ENCODE results near the gene MRGPRF. TPM values are rescaled to one million over a fixed set of nuclear protein-coding genes. Genes with fewer than 3 reads are reported as not detected.

MRGPRF gene
- total and polyA plus RNA-seq, 2 of the 8 experiments (the other 6 are each of a cell fraction or from before 2014, with no cell fraction given) = 7.5 to 11.0 TPM

DNA sequence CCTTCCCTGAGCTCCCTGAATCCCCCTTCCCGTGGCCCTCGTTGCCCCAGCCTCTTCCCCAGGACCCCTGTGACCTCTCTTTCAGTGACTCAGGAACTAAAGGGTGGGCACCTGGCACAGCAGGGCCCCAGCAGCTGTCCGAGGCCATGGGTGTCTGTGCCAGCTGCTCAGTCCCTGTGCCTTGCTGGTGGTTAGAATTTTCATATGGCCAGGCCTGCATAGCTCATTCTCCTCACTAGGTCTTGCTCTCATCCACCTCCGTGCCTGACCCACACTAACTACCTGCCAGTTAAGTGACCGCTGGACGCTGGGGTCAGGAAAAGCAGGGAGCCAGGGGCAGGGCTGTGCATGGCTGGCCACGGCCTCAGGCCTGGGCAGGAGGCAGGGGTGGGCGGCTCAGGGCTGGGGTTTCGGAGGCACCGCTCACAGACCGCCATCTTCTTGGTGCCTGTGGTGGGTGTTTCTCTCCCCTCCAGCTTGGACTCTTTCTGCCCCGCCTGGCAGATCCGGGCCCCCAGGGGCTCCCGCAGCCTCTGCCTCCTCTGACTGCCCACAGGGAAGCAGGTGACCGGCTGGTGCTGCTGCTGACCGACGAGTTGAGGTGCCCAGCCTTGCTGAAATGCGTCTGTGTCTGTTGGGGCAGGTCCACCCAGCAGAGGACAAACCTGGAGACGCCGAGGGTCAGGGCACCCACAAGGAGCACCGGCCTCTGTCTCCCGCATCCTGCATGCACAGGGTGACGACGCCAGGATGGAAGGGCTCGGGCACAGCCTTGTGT, 52.6 kb downstream of the MRGPRF start:
- Histone ChIP-seq H4K5ac (ENCODE audit: insufficient read length, low read depth, low read length) (no peak overlapping the region), H3K4me2 (ENCODE audit: insufficient read depth in 1 of 2, low read depth in 2 of 2, low read length in 2 of 2) (no peak overlapping the region), H3K36me3 (ENCODE audit: control insufficient read depth in 2 of 4, insufficient read depth in 4 of 4, low read length in 3 of 4) (no peaks in the 10 kb centered on the region), H2BK20ac (ENCODE audit: low read length) (no peak overlapping the region), H3K27me3 (replicated peaks in 1 of 4; ENCODE audit: control insufficient read depth in 3 of 4, extremely low read depth in 1 of 4, insufficient read depth in 3 of 4, low read length in 3 of 4) (no peaks in the 10 kb centered on the region), H4K91ac (replicated peaks; ENCODE audit: insufficient read length, low read length) (no peak overlapping the region), H3K4me1 (replicated peaks in 1 of 4; ENCODE audit: control insufficient read depth in 3 of 4, insufficient read depth in 4 of 4, low read length in 3 of 4) (peaks cover 0 to 6% (median 3%) of the 10 kb centered on the region in 4 experiments; a peak in 1 of 7 replicates), H3K27ac (ENCODE audit: low read depth, low read length) (no peak overlapping the region), H3K9ac (replicated peaks in 1 of 4; ENCODE audit: extremely low read depth in 1 of 4, low read depth in 3 of 4, low read length in 3 of 4) (no peak overlapping the region; a peak in 1 of 7 replicates), H2BK5ac (ENCODE audit: low read depth, low read length) (no peak overlapping the region), H3K23ac (ENCODE audit: insufficient read length) (no peak overlapping the region), H2BK15ac (ENCODE audit: low read length) (no peak overlapping the region), H3K9me3 (ENCODE audit: insufficient read depth in 2 of 2, low read depth in 1 of 2, low read length in 1 of 2) (no peaks in the 10 kb centered on the region; a peak in 1 of 4 replicates), H3K14ac (ENCODE audit: insufficient read length) (no peak overlapping the region), H3K4me3 (ENCODE audit: extremely low read depth in 1 of 4, insufficient read depth in 2 of 4, low read depth in 3 of 4, low read length in 4 of 4) (no peak overlapping the region), H3K79me2 (ENCODE audit: control insufficient read depth in 1 of 2, insufficient read depth in 2 of 2, low read length in 2 of 2) (no peaks in the 10 kb centered on the region), H3K79me1 (ENCODE audit: low read depth, low read length) (no peaks in the 10 kb centered on the region), H3K56ac (replicated peaks; ENCODE audit: insufficient read length, low read depth, low read length) (no peak overlapping the region), H2BK120ac (replicated peaks; ENCODE audit: low read depth, low read length) (no peak overlapping the region), H4K8ac (ENCODE audit: extremely low read depth, insufficient read depth, low read length) (no peak overlapping the region; the same call in 1 of the 2 replicates), H2AFZ (ENCODE audit: low read length) (no peak overlapping the region), H3K23me2 (ENCODE audit: low read depth, low read length) (no peaks in the 10 kb centered on the region), H3K18ac (ENCODE audit: extremely low read depth, low read length) (no peak overlapping the region), H2BK12ac (ENCODE audit: low read depth, low read length) (no peak overlapping the region), H4K20me1 (replicated peaks in 1 of 2; ENCODE audit: control insufficient read depth in 1 of 2, insufficient read depth in 2 of 2, low read length in 2 of 2) (peaks cover 0 to 2% of the 10 kb centered on the region in 2 experiments), H3K4ac (replicated peaks; ENCODE audit: insufficient read length, low read depth, low read length) (no peak overlapping the region), H2AK5ac (ENCODE audit: low read depth, low read length) (no peak overlapping the region)
- WGBS, 2 experiments (ENCODE audit: extremely low coverage in 1 of 2, insufficient coverage in 1 of 2, insufficient read length in 1 of 2, insufficient replicate concordance in 2 of 2, low coverage in 1 of 2, low lambda C conversion rate in 2 of 2, missing lambda C conversion rate in 1 of 2) = 89% methylated on average over 21 of the region's 25 CpGs; no CpG with 5 or more reads in 1 of the 2 experiments
- no peak for FAIRE-seq
- TF ChIP-seq HDAC2 (IDR thresholded peaks at IDR 0.05; ENCODE audit: borderline replicate concordance in 1 of 2, low read depth in 2 of 2, low read length in 2 of 2) = no peak
- no peak for TF ChIP-seq NANOG (IDR thresholded peaks at IDR 0.05; ENCODE audit: insufficient read depth, low read depth, low read length, poor library complexity, severe bottlenecking)
- no peak for TF ChIP-seq JUND (IDR thresholded peaks at IDR 0.05; ENCODE audit: low read length)
- TF ChIP-seq HDAC6 (IDR thresholded peaks at IDR 0.05; ENCODE audit: low read depth, low read length) = no peak
- TF ChIP-seq ZNF274 (IDR thresholded peaks at IDR 0.05; ENCODE audit: borderline replicate concordance, extremely low read depth, low read length) = no peak
- TF ChIP-seq SIX5 (IDR thresholded peaks at IDR 0.05; ENCODE audit: low read depth, low read length) = no peak
- no peak for TF ChIP-seq SP1 (IDR thresholded peaks at IDR 0.05; ENCODE audit: low read depth, low read length)
- TF ChIP-seq EP300 (IDR thresholded peaks at IDR 0.05; ENCODE audit: borderline replicate concordance in 1 of 2, low read depth in 2 of 2, low read length in 2 of 2) = no peak
- no peak for TF ChIP-seq EZH2 (IDR thresholded peaks at IDR 0.05; ENCODE audit: low read depth, low read length, severe bottlenecking)
- TF ChIP-seq SIN3A (conservative IDR thresholded peaks at IDR 0.05 in 1 of 2, IDR thresholded peaks at IDR 0.05 in 1 of 2; ENCODE audit: low read depth in 1 of 2, low read length in 2 of 2) = no peak
- no peak for DNase-seq (ENCODE audit: low read depth in 1 of 2, low spot score in 2 of 2)
- POLR2A ChIA-PET (ENCODE audit: partially characterized antibody) = no interaction called here
- CTCF ChIA-PET (ENCODE audit: partially characterized antibody) = interaction anchor here (0.8 to 3.4 kb wide), 3 partner anchors 18 to 141 kb away, joined by 3 to 13 read pairs (median 3); no protein-coding TSS in a partner anchor

Data from H1 (cell line).